Measurements from ENCODE around the gene NRCAM.

The NRCAM gene

DNA sequence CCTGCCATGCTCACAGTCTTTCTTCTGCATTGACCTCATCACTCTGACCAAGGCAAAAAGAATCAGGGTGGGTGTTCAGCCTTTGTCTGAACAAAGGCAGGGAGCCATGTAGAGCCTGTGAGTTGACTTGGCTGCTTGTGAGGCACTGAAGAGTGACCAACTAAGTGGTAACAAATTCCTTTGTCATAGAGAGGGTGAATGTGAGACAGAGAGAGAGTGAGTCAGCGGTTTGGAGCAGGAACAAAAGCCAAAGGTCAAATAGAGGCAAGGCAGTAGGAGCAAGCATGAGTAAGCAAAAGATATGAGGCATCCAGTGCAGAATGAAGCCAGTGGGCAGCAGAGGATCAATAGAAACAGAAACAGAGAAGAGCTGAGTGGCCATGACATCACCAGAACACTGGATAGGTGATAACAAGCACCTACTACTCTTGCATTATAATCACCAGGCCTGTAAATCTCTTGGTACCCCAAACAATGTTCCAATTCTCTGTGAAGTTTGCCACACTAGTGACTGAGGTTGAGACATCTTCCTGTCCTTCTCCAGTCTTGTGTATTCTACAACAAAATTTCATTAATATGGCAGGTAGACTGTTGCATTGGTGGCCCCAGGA, 209.9 kb downstream of the NRCAM start:
- H2AFZ ChIP-seq (ENCODE audit: low read length) = 0 out of 2 replicates have a peak overlapping the region, but pooled peaks have one; percentile 17

DNA sequence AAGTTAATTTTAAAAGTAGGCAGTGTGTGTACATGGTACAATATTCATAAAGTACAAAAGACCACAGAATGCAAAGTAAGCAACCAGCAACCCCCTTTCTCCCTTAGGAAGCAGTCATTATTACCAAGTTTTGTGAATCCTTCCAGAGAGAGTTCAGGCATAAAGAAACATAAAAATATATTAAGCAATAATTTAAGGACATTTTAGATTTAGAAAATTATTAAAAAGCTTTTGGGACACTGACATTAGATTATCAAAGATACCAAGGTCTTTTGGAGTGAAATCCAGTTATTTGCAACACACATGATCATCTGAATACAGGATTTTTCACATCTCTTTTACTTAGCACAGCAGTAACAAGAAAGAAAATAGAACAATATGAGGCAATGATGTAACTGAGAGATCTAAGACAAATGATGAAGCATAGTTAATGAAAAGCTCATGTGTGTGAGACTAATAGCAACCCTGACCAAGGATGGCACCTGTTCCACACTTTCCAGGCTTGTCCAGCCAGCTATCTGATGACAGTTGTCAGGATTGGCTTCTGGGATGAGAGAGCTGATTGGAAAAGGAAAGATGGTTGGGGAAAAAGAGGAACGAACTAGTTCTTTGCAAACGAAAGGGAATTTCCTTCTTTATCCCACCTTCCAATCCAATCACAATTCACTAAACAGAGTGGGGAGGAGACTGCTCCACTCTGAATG, 210.6 kb downstream of the NRCAM start:
- TF ChIP-seq EZH2 (optimal IDR thresholded peaks at IDR 0.05; ENCODE audit: low read depth, low read length) (no peak), EZH2phosphoT487 (IDR thresholded peaks at IDR 0.05; ENCODE audit: low read length) (no peak)
- TF ChIP-seq, protein P1, sequence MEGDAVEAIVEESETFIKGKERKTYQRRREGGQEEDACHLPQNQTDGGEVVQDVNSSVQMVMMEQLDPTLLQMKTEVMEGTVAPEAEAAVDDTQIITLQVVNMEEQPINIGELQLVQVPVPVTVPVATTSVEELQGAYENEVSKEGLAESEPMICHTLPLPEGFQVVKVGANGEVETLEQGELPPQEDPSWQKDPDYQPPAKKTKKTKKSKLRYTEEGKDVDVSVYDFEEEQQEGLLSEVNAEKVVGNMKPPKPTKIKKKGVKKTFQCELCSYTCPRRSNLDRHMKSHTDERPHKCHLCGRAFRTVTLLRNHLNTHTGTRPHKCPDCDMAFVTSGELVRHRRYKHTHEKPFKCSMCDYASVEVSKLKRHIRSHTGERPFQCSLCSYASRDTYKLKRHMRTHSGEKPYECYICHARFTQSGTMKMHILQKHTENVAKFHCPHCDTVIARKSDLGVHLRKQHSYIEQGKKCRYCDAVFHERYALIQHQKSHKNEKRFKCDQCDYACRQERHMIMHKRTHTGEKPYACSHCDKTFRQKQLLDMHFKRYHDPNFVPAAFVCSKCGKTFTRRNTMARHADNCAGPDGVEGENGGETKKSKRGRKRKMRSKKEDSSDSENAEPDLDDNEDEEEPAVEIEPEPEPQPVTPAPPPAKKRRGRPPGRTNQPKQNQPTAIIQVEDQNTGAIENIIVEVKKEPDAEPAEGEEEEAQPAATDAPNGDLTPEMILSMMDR (IDR thresholded peaks at IDR 0.05; ENCODE audit: low read length) = no peak
- Histone ChIP-seq H3K9me2 (replicated peaks; ENCODE audit: insufficient read depth, low read length) (no peaks in the 10 kb centered on the region), H3K4me3 (ENCODE audit: low read length) (no peak overlapping the region), H3K4me1 (ENCODE audit: low read length) (peaks cover 10% of the 10 kb centered on the region; the same call in 1 of the 2 replicates), H3K27me3 (replicated peaks; ENCODE audit: insufficient read depth, low read length) (no peaks in the 10 kb centered on the region), H3K36me3 (replicated peaks; ENCODE audit: insufficient read depth, low read length) (no peaks in the 10 kb centered on the region), H3K9ac (ENCODE audit: low read length) (no peak overlapping the region), H3K4me2 (ENCODE audit: low read depth, low read length) (no peak overlapping the region), H4K20me1 (ENCODE audit: insufficient read depth, low read length) (no peaks in the 10 kb centered on the region), H3K9me3 (replicated peaks; ENCODE audit: insufficient read depth, low read length) (no peaks in the 10 kb centered on the region), H3K79me2 (ENCODE audit: low read length) (no peaks in the 10 kb centered on the region), H3K27ac (ENCODE audit: low read length) (no peak overlapping the region), H2AFZ (ENCODE audit: low read length) (0 out of 2 replicates have a peak overlapping the region, but pooled peaks have one; percentile 17), H3F3A (ENCODE audit: insufficient read depth, low read length) (no peaks in the 10 kb centered on the region)
- no peak for DNase-seq

More for the DNA sequence above, 209.9 kb downstream of the NRCAM start:
- H3K27me3 ChIP-seq (replicated peaks; ENCODE audit: insufficient read depth, low read length) = no peaks in the 10 kb centered on the region
- no peak overlapping the region for H3K4me2 ChIP-seq (ENCODE audit: low read depth, low read length)
- H3K36me3 ChIP-seq (replicated peaks; ENCODE audit: insufficient read depth, low read length) = no peaks in the 10 kb centered on the region
- no peak overlapping the region for H3K4me3 ChIP-seq (ENCODE audit: low read length)
- peaks cover 10% of the 10 kb centered on the region; the same call in 1 of the 2 replicates for H3K4me1 ChIP-seq (ENCODE audit: low read length)
- TF ChIP-seq, protein P1 (IDR thresholded peaks at IDR 0.05; ENCODE audit: low read length) = no peak
- no peak for TF ChIP-seq EZH2 (optimal IDR thresholded peaks at IDR 0.05; ENCODE audit: low read depth, low read length)
- no peak for TF ChIP-seq EZH2phosphoT487 (IDR thresholded peaks at IDR 0.05; ENCODE audit: low read length)
- H3K9me2 ChIP-seq (replicated peaks; ENCODE audit: insufficient read depth, low read length) = no peaks in the 10 kb centered on the region
- peak; percentile 44 for DNase-seq
- H3K9me3 ChIP-seq (replicated peaks; ENCODE audit: insufficient read depth, low read length) = no peaks in the 10 kb centered on the region
- H3K27ac ChIP-seq (ENCODE audit: low read length) = no peak overlapping the region
- no peaks in the 10 kb centered on the region for H3K79me2 ChIP-seq (ENCODE audit: low read length)
- H3F3A ChIP-seq (ENCODE audit: insufficient read depth, low read length) = no peaks in the 10 kb centered on the region
- H4K20me1 ChIP-seq (ENCODE audit: insufficient read depth, low read length) = no peaks in the 10 kb centered on the region
- no peak overlapping the region for H3K9ac ChIP-seq (ENCODE audit: low read length)

DNA sequence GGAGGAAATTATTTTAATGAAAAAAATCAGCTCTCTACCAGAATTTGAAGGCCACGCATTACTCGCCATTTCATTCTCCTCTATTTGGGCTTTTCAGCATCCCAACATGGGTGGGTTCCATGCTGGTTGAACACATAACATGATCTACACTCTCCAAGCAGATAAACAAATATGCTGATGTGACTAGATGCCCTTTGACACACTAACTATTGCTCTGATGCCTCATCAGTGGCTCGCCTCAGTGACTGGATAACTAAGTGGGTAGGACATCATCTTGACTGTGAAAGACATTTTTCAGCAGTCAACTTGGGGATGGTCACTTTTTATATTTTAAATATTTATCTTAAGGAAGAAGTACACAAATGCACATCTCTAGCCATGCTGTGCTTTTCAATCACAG, 212.1 kb downstream of the NRCAM start:
- Histone ChIP-seq H3K27me3 (replicated peaks; ENCODE audit: insufficient read depth, low read length) (no peaks in the 10 kb centered on the region), H2AFZ (ENCODE audit: low read length) (no peak overlapping the region), H3F3A (ENCODE audit: insufficient read depth, low read length) (no peaks in the 10 kb centered on the region), H3K9me2 (replicated peaks; ENCODE audit: insufficient read depth, low read length) (no peaks in the 10 kb centered on the region), H3K4me2 (ENCODE audit: low read depth, low read length) (no peak overlapping the region), H3K79me2 (ENCODE audit: low read length) (no peaks in the 10 kb centered on the region), H3K4me3 (ENCODE audit: low read length) (no peak overlapping the region), H3K36me3 (replicated peaks; ENCODE audit: insufficient read depth, low read length) (no peaks in the 10 kb centered on the region), H3K9ac (ENCODE audit: low read length) (no peak overlapping the region), H3K27ac (ENCODE audit: low read length) (no peak overlapping the region), H3K4me1 (ENCODE audit: low read length) (peaks cover 10% of the 10 kb centered on the region; the same call in 1 of the 2 replicates), H4K20me1 (ENCODE audit: insufficient read depth, low read length) (no peaks in the 10 kb centered on the region), H3K9me3 (replicated peaks; ENCODE audit: insufficient read depth, low read length) (no peaks in the 10 kb centered on the region)
- no peak for DNase-seq
- TF ChIP-seq, protein P1 (IDR thresholded peaks at IDR 0.05; ENCODE audit: low read length) = no peak
- TF ChIP-seq EZH2 (optimal IDR thresholded peaks at IDR 0.05; ENCODE audit: low read depth, low read length) (no peak), EZH2phosphoT487 (IDR thresholded peaks at IDR 0.05; ENCODE audit: low read length) (no peak)

All from MM.1S (cell line).